ENCODE measurements around the gene CFAP45.

CFAP45 gene

DNA sequence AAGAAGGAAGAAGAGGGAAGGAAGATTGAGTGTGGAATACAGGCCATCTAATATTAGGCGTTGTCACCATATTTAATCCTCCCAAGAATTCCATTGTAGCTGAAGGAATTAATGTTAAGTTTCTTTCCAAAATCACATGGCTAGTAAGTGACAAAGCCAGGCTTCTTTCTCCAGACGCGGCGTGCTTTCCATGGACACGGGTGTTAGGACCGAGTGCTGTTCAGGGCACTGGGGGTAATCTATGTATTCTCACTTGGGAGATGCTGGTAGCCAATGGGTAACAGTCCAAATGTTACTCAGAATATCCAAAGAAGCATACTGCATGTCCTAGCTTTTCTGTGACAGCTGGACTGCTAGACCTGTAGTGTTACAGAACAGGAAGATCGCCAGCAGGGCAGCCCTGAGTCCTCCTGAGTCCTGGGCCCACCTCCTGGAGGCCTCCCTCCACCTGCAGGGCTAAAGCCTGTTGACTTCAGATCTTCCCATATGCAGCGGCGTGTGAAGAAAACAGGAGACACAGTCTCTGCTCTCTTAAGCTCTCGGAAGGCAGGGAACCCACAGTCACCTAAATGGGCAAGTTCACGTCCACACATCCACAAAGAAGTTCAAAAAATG is 40.1 kb upstream of the CFAP45 start:
- H3K9ac ChIP-seq (ENCODE audit: low read depth, low read length), result no peak overlapping the region
- peaks cover 15% of the 10 kb centered on the region for H3K4me1 ChIP-seq (ENCODE audit: insufficient read depth, low read length)
- no peaks in the 10 kb centered on the region for H3K36me3 ChIP-seq (ENCODE audit: insufficient read depth, low read length)
- no peaks in the 10 kb centered on the region for H3K9me3 ChIP-seq (ENCODE audit: control insufficient read depth, insufficient read depth, low read length)

DNA sequence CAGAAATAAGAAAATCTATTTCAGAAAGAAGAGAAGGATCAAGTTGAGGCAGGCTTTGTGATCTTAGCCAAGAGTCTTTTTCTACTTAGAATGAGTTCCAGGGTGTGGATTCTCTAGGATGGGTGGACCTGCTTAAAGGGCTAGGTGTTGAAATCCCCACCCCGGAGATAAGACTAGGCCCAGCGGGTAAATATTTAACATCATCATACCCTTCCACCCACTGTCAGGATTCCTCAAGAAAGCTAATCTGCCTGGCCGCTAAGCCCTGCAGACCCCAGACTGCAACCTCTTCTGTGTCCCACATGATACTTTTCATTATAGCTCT is 39.7 kb upstream of the CFAP45 start:
- Histone ChIP-seq H3K36me3 (ENCODE audit: insufficient read depth, low read length) (no peaks in the 10 kb centered on the region), H3K4me1 (ENCODE audit: insufficient read depth, low read length) (peaks cover 15% of the 10 kb centered on the region), H3K9ac (ENCODE audit: low read depth, low read length) (no peak overlapping the region), H3K9me3 (ENCODE audit: control insufficient read depth, insufficient read depth, low read length) (no peaks in the 10 kb centered on the region)

DNA sequence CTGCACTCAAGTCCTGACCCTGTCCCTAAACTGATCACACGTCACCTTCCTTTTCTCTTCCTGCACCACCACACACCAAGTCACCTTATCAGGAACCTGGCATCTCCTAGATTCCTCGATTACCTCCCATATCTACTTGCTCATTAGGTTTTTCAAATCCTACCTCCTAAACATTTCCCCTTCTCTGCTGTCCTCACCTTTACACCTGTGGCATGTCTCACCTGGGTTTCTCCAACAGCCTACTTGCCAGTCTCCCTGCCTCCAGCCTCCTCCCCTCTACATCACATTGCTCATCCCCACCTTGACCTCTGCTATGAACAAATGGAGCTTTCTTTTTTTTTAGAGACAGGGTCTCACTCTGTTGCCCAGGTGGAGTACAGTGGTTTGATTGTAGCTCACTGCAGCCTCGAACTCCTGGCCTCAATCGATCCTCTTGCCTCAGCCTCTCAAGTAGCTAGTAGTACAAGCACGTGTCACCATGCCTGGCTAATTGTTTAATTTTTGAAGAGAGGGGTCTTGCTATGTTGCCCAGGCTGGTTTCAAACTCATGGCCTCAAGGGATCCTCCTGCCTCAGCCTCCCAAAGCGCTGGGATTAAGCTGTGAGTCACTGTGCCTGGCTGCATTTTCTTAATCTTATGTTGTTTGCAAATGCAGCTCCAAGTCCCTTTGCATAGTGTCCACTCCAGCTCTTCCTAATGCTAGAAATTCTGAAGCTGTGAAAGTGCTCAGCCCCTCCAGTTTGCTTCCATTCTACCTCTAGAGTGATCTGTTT is 39.1 kb upstream of the CFAP45 start:
- Histone ChIP-seq H3K4me1 (ENCODE audit: insufficient read depth, low read length) (peaks cover 15% of the 10 kb centered on the region), H3K9ac (ENCODE audit: low read depth, low read length) (no peak overlapping the region), H3K36me3 (ENCODE audit: insufficient read depth, low read length) (no peaks in the 10 kb centered on the region), H3K9me3 (ENCODE audit: control insufficient read depth, insufficient read depth, low read length) (no peaks in the 10 kb centered on the region)

DNA sequence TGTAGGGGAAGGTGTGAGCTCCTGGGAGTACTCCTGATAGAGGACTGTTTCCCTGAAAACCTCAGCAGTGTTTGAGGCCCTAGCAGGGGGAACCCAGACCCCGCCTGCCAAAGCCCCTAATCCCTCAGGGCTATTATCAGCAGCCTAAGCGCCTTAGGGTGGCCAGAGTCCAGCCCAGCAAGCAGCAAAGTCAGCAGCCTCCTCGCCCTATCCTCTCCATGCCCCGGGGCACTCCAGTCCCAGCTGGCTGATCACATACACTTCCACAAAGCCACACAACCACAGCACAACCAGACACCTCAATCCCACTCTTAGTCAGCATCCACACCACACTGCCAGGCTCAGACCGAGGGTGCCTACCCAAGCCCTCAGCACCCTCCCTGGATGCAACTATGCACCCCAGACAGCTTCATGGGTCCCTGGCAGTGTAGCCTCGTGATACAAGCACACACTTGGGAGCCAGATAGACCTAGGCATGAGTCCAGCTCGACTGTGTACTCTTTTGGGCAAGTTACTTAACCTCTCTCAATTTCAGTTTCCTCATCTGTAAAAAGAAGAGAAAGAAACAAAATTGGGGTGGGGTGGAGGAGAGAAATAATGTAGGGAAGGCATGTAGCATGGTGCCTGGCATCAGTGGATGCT is 38.4 kb upstream of the CFAP45 start:
- H3K36me3 ChIP-seq (ENCODE audit: insufficient read depth, low read length), result no peaks in the 10 kb centered on the region
- peaks cover 15% of the 10 kb centered on the region for H3K4me1 ChIP-seq (ENCODE audit: insufficient read depth, low read length)
- no peak overlapping the region for H3K9ac ChIP-seq (ENCODE audit: low read depth, low read length)
- H3K9me3 ChIP-seq (ENCODE audit: control insufficient read depth, insufficient read depth, low read length), result no peaks in the 10 kb centered on the region

DNA sequence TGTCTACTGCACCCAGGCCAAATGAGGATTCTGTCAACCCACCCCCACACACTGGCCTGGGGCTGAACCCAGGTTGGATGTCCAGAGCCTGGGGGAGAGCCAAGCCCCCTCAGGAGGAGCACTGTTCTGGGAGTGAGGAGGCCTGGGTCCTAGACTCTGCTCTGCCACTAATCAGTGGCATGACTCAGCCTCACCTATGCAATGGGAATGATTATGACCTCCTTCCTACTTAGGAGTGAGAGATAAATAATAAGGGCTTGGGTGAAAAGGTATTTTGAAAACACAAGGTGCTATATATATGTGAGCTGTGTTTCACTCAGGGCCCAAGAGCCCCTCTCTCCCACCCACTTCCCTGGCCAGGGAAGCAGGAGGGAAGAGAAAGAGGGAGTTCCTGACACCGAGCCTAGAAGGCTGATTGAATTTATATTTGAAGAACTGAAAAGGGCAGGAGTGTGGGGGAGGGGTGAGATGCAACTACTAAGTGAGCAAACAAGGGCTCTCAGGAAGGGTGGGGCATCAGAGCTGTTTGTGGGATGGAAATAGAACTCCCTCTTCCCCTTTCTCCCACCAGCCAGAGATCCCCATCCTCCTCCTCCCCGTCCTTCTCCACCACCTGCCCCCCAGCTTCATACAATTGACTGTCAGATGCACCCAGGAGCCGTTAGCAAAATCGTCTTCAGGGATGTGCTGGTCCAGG is 37.2 kb upstream of the CFAP45 start:
- H3K4me1 ChIP-seq (ENCODE audit: insufficient read depth, low read length), result peaks cover 15% of the 10 kb centered on the region
- no peak overlapping the region for H3K9ac ChIP-seq (ENCODE audit: low read depth, low read length)
- H3K36me3 ChIP-seq (ENCODE audit: insufficient read depth, low read length), result no peaks in the 10 kb centered on the region
- no peaks in the 10 kb centered on the region for H3K9me3 ChIP-seq (ENCODE audit: control insufficient read depth, insufficient read depth, low read length)

DNA sequence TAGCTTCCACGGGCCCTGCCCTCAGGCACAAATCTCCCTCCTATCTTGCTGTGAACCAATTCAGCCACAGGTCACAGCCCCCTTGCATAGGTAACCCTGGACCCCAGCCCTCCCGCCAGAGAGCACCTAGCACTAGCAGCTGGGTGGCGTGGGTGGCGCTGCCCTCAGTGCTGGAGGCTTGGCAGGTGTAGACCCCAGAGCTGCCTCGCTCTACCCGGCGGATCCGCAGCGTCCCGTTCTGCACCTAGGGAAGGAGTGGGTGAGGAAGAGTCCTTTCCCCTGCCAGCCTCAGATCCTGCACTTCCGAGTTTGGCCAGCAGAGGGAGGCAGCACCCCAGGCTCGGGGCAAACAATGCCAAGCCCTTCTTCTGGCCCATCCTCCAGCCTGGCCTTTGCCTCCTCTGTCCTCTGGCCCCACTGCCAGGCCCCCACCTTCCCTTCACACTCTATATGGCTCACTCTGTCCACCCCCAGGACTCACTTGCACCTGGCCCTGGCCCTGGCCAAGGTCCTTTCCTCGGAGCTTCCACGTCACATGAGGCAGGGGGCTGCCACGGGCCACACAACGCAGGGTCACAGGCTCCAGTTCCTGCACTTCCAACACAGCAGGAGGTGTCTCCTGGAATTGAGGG is 36.4 kb upstream of the CFAP45 start:
- Histone ChIP-seq H3K9me3 (ENCODE audit: control insufficient read depth, insufficient read depth, low read length) (no peaks in the 10 kb centered on the region), H3K4me1 (ENCODE audit: insufficient read depth, low read length) (peaks cover 15% of the 10 kb centered on the region), H3K36me3 (ENCODE audit: insufficient read depth, low read length) (no peaks in the 10 kb centered on the region), H3K9ac (ENCODE audit: low read depth, low read length) (no peak overlapping the region)

DNA sequence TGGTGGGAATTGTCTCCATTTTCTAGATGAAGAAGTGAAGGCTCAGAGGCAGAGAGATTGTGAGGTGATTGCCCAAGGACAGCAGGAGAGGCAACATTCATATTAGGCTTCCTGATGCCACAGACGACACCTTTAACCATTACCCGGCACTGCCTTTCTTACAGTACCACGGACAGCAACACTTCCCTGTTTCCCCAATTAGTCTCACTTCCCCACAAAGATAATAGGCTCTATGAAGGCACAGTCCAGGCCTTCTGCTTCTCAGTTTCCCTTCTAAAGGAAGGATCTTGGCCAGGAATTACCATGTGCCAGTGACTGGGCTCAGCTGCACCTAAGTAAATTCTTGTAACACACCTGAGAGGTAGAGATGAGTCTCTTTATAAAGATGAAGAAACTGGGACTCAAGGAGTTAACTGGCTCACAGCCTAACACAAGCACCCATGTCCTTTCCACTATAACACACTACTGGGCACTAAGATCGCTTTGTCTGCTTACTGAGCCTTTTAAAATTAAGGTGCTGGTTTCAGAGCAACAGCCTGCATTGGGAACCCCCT is 35.8 kb upstream of the CFAP45 start:
- H3K9me3 ChIP-seq (ENCODE audit: control insufficient read depth, insufficient read depth, low read length), result no peaks in the 10 kb centered on the region
- no peaks in the 10 kb centered on the region for H3K36me3 ChIP-seq (ENCODE audit: insufficient read depth, low read length)
- H3K4me1 ChIP-seq (ENCODE audit: insufficient read depth, low read length), result peaks cover 15% of the 10 kb centered on the region
- H3K9ac ChIP-seq (ENCODE audit: low read depth, low read length), result no peak overlapping the region

DNA sequence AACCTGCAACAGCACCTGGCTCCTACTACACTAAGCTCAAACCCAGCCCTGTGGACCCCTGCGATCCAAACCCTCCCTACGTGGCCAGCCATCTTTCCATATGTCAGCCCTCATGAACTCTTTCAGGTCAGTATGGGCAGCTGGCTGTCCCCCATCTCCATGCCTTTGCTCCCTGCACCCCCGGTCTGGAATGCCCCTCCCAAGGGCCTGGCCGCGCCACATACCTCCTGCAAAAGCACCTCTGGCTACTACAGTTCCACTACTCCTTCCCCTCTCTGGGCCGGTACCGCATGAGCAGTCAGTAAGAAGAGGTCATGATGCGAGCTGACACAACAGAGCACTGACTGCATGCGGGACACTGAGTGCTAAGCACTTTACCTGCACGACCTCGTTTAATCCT is 35.3 kb upstream of the CFAP45 start:
- H3K9ac ChIP-seq (ENCODE audit: low read depth, low read length), result no peak overlapping the region
- no peaks in the 10 kb centered on the region for H3K36me3 ChIP-seq (ENCODE audit: insufficient read depth, low read length)
- no peaks in the 10 kb centered on the region for H3K9me3 ChIP-seq (ENCODE audit: control insufficient read depth, insufficient read depth, low read length)
- H3K4me1 ChIP-seq (ENCODE audit: insufficient read depth, low read length), result peaks cover 15% of the 10 kb centered on the region

DNA sequence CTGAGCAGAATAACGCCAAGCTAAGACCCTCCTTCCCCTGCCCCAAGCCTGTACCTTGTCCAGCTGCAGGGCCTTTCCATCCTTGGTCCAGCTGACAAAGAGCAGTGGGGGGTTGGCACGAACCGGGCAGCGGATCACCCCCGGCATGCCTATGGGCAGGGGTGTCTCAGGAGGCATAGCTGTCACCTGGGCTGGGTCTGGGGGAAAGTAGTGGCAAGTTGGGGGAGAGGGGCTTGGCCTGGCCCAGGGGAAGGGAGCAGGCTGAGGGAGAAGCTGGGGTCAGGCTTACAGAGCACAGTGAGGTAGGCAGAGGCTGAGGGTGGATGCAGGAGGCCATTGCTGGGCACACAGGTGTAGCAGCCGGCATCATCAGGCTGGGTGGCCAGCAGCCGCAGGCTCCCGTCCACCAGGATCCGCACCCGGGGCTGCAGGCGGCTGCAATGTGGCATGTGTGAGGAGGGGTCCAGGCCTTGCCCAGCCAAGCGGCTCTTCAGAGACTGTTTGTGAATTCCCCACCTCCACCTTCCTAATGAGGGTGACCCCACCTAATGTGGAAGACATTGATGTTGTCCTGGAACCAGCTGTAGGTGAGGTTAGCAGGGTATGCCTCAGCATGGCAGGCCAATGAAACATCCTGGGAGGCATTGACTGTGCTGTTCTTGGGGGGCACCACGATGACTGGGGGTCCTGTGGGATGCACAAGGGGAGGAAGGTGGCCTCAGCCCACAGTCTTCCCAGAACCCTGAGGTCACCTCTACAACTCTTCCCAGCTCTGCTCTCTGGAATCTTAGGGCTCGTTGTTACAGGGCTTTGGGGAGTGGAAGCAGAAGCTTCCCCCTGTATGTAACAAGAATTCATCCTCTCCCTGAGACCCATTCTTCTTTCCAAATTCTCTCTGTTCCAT is 34.4 kb upstream of the CFAP45 start:
- Histone ChIP-seq H3K36me3 (ENCODE audit: insufficient read depth, low read length) (no peaks in the 10 kb centered on the region), H3K9ac (ENCODE audit: low read depth, low read length) (no peak overlapping the region), H3K9me3 (ENCODE audit: control insufficient read depth, insufficient read depth, low read length) (no peaks in the 10 kb centered on the region), H3K4me1 (ENCODE audit: insufficient read depth, low read length) (peaks cover 15% of the 10 kb centered on the region)

DNA sequence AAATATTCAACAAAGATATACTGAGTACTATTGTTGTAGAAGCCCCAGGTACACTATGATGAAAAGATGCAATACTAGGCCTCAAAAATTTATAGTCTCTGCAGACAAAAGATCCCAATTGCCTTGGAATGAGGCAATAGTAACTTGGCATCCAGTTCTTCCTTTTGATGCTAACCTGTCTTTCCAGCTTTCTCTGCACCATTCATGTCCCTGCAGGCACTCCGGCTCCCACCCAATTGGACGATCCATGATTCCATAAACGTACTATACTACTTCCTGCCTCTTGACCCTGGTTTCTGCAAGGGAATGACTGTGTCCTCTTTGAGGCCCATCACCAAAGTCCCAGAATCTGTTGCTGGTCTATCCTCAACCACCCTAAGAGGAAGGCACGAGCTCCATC is 33.4 kb upstream of the CFAP45 start:
- Histone ChIP-seq H3K9ac (ENCODE audit: low read depth, low read length) (no peak overlapping the region), H3K9me3 (ENCODE audit: control insufficient read depth, insufficient read depth, low read length) (no peaks in the 10 kb centered on the region), H3K36me3 (ENCODE audit: insufficient read depth, low read length) (no peaks in the 10 kb centered on the region), H3K4me1 (ENCODE audit: insufficient read depth, low read length) (peaks cover 15% of the 10 kb centered on the region)

DNA sequence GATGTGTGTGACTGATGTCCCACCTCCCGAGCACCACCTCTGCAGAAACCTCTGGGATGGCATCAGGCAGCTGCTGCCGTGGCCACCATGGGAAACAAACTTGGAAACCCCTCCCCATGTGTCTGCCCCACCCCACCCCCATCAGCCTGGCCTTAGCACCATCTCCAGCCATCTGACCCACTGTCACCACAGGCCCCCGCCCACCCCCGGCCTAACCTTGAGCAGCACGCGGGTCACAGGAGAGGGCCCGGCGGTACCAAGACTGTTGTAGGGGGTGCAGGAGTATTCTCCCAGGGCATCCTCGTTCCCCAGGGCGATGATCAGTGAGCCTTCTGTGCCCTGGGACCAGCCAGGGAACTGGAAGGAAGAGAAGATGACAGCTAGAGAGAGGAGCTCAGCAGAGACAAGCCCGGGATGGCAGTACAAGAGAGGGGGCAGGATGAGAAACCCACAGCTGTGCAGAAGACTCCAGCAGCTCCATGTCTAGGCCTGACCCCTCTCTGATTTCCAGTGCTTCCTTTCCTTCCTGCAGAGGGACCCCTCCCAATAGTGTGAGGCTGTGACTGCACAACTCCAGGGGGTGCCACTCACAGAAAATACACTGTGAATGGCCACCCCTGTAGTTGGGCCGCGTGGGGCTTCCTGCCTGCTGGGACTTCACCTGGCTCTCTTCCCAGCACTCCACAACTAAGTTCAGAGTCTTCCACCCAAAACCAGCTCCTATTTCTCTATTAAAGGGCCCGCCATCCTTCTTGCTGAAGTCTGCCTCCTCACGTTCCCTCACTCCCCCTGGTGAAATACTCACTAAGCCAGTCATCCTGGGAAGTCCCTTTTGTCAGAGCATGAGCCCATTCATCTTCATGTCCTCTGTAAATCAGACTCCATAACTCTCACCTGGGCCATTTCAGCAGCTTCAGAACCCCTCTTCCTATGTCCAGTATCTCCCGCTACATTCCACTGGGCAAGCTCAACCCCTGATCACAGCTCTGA is 32.6 kb upstream of the CFAP45 start:
- no peaks in the 10 kb centered on the region for H3K9me3 ChIP-seq (ENCODE audit: control insufficient read depth, insufficient read depth, low read length)
- no peaks in the 10 kb centered on the region for H3K36me3 ChIP-seq (ENCODE audit: insufficient read depth, low read length)
- no peak overlapping the region for H3K9ac ChIP-seq (ENCODE audit: low read depth, low read length)
- H3K4me1 ChIP-seq (ENCODE audit: insufficient read depth, low read length), result peaks cover 11% of the 10 kb centered on the region

DNA sequence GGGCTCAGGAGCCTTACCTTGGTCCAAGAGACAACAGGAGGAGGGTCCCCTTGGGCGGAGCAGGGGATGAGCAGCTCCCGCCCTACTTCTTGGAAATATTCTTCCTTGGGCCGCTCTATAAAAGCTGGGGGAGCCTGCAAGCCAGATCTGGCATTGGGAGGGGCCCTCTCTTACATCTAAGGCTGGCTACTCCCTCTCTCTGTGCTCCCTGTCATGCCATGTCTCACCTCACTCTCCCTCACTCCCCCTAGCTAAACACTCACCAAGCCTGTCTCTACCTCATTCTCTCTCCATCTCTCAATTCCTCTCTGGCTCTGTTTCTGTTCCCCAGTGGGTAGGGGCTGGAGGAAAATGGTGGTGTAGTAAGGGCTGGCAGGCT is 31.8 kb upstream of the CFAP45 start:
- no peaks in the 10 kb centered on the region for H3K36me3 ChIP-seq (ENCODE audit: insufficient read depth, low read length)
- no peak overlapping the region for H3K9ac ChIP-seq (ENCODE audit: low read depth, low read length)
- no peaks in the 10 kb centered on the region for H3K9me3 ChIP-seq (ENCODE audit: control insufficient read depth, insufficient read depth, low read length)
- H3K4me1 ChIP-seq (ENCODE audit: insufficient read depth, low read length), result peaks cover 3% of the 10 kb centered on the region

All from ES-I3 (cell line).